Stimulated activated CD8-positive, alpha-beta memory T cell treated with anti-CD3 and anti-CD28 coated beads, Interleukin-2, amount 100 ng/mL, for 1 hour (primary cell): ENCODE data around the gene YDJC.
"Not testable (repeated sequence)": the region's sequence is repeated elsewhere in the genome, so short reads cannot be mapped to it uniquely, and the experiment has no call there.

Experiments
- DNase-seq, 2 donors: peaks; one replicate each; pipeline ENCODE4 v3.0.0-alpha.2; 2020; ENCODE audit warnings: low read depth in 2 of 2

Gene YDJC

DNA sequence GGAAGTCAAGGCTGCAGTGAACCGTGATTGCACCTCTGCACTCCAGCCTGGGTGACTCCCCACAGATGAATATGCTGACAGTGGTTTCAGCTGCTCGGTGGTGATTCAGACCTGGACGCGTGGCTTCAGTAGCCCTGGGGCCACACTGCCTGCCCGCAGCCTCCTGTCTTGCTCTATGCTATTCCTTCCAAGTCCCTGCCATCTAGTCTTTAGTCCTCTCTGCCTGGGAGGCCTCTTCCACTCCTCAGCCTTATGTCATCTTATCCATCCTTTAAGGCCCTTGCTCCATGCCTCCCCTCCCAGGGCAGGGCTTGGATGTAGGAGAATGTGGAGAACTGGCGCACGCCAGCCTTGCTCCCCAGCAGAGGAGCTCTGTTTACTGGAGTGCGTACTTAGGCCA, 23.0 kb downstream of the YDJC start:
- DNase-seq, result no peak

DNA sequence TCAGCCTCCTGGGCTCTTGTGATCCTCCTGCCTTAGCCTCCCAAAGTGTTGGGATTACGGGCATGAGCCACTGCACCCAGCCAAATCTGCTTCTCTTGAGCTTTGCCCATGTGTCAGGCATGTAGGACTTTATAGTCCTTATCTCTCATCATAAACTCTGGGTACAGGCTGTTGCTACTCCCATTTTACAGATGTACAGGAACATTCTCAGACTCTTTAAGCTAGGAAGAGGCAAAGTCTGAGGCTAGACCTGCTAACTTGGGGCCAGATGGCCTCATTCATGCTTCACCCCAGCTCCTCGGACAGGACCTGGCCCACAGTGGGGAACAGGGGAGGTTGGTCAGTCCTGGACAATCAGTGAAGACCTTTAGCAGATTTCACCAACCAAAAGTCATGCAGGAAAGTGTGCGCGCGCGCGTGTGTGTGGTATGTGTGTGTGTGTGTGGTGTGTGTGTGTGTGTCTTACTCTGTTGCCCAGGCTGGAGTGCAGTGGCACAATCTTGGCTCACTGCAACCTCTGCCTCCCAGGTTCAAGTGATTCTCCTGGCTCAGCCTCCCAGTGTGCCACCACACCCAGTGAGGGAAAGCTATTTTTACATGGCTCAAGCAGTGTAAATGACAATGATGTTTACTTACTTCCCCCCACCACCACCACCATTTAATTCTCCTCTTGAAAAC, 23.8 kb downstream of the YDJC start:
- DNase-seq, result no peak

- DNase-seq, result no peak
Observed at GRCh38 chr22:21603973-21604372, 25.8 kb downstream of the YDJC start.

DNA sequence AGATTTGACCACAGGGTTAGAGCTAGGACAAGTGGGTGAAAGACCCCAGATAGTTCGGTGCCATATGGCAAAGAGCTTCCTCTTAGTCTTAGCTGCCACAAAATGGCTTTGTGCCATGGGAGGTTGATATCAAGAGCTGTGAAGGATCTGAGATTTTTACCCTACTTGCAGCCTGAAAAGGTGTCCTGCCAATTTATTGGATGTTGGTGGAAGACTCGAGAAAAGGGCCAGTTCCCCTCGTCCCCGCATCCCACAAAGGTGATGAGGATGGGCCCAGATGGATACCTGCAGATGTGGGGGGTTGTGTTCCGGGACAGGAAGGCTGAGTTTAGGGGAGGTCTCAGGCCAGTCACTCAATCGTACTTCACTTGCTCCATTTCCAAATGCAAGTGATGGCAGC, 27.2 kb downstream of the YDJC start:
- DNase-seq, result no peak

DNA sequence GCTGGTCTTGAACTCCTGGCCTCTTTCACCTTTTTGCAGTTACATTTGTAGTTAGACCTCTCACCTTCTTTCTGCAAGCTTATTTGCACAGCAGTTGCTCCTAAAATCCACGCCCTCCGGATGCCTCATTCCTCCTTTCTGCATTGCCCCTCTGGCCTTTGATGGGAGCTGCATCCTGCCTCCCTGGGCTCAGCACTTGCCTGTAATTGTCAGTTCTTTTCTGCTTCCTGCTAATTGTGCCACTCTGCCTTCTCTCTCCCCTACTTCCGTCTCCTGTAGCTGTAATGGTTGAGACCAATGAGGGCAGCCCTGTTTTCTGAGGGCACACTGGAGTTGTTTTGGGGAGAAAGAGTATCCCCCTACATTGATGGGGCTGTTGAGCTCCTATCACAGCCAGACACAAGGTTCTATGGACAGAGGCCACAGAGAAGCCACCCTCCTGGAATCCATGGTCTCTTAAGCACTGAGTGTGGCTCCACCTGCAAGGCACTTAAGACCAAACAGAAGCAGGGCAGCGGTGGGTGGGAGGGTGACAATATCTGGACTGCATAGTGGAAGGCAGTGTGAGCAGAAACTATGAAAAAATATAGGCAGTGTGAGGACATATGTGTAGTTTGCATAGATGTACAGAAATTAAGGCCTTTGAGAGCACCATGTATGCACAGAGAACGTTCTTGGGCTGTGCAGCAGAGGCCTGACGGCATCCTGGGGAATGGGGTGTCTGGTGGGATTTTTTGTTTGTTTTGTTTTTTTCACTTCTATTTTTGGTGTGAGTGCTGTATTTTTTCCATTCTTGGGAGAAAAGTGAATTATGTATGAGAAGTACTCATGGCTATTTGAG, 30.5 kb downstream of the YDJC start:
- DNase-seq, result no peak

GRCh38 chr22:21598302-21598701, 31.5 kb downstream of the YDJC start:
- no peak for DNase-seq

DNA sequence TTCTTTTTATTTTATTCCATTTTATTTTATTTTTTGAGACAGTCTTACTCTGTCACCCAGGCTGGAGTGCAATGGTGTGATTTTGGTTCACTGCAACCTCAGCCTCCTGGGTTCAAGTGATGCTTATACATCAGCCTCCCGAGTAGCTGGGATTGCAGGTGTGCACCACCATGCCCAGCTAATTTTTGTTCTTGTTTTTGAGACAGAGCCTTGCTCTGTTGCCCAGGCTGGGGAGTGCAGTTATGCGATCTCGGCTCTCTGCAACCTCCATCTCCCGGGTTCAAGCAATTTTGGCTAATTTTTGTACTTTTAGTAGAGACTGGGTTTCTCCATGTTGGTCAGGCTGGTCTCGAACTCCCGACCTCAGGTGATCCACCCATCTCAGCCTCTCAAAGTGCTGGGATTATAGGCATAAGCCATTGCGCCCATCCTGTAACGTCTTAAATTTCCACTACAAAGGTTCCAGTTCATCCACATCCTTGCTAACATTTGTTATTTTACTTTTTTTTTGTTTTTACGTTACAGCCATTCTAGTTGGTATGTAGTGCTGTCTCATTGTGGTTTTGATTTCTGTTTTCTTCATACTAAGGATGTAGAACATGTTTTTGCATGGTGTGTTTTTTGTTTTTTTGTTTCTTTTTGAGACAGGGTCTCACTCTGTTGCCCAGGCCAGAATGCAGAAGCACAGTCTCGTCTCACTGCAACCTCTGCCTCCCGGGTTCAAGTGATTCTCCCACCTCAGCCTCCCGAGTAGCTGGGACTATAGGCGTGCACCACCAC, 33.3 kb downstream of the YDJC start:
- not testable (repeated sequence) for DNase-seq

- DNase-seq, result no peak
Observed at GRCh38 chr22:21594865-21595452, 34.9 kb downstream of the YDJC start.

DNA sequence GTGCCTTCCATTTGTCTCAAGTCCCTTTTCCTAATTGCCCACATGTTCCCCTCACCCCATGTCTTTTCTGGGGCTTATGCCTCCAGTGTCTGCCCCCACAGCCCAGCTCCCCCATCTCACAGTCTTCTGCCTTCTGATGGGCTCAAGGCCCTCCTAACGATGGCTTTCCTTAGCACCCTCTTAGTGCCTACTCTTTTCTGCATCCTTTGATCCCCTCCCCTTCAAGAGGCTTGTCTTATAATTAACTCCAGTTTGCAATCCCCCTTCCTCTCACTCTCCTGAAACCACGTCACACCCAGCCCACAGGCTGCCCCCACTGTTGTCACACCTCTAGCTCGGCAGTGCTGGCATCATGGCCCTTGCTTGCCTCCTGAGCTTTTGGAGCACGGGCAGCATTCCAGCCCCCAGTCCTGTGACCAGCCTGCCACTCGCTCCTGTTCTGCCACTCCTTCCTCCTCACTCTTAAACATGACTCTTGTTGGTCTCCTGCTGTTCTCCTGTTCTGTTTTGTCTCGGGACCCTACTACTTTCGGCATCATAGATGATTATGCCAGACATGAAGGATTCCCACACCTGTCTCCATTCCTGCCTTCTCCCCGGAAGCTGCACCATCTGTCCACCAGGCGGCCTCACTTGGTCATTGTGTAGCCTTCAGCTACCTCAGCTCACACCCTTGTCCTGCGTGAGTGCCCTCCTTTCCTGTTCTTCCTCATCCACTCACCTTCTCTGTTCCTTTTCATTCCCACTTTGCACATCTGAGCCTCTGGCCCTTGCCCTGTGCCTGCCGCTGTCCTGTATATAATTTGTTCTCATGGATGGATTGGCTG, 36.2 kb downstream of the YDJC start:
- no peak for DNase-seq

DNA sequence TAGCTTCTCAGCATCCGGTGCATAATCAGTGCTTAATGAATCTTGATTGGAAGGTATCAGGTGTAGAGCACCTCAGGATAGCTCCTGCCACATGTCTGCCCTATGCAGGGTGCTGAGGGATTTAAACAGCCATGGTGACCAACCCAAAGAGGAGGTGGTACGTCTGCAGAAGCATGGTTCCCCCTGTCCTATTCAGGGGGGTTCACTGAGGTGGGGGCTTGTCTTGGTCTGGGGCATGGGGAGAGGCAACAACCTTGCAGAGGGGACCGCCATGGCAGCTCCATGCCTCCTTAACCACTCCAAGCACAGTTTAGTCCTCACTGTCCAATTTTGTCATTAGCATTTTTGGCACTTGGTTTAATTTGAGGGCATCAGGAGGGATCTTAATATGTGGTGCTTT, 37.4 kb downstream of the YDJC start:
- no peak for DNase-seq

DNA sequence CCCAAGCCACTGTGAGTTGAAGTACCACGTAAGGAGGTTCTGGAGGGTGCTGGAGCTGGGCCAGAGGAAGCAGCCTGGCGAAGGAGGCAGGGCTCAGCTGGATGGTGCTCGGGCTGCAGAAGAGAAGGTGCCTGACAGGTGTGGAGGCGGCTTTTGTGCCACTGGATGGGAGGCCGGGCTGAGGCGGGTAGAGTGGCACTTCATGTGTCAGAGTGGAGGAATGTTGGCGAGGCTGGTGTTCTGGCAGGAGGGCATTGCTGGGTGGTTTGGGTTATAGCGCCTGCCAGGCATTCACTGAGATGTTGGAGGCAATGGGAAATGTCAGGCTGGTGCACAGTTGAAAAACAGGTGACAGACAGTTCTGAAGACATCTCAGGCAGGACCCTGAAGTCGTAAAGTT, 38.1 kb downstream of the YDJC start:
- DNase-seq, result no peak

DNA sequence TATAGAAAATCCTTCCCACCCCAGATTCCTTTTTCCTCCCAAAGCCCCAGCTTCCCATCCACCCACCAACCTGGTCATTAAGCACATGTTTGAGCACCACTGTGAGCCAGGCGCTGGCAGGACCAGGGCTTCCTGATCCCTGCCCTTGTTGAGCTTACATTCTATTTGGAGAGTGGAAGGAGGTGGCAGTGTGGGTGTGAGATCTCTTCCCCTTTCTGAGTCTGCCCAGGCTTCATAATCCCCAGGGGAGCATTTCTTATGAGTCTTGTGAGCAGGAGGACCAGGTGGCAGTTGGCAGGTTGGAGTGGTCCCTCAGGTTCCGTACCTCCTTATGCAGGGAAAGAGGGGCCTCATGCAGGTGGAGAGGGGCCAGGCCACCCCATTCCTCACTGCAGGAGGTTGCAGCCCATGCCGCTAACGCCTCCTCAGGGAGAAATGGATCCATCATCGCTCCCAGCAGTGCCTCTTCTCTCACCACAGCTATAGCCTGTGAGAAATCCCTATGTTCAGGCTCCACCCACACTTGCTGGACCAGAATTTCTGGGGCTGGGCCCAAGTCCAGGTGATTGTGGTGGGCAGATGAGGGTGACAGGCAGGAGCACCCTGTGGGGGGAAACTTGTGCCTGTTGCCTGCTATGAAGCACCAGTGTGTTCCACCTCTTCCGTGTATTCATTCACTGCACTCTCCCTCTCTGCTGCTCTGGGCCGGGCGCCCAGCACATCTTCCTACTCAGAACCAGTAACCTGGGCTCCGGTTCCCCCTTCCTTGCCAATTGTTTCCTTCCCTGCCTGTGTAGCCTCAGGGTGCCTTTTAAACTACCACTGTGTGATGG, 38.8 kb downstream of the YDJC start:
- DNase-seq, result no peak

- DNase-seq, result no peak
Observed at GRCh38 chr22:21589396-21589795, 40.4 kb downstream of the YDJC start.

GRCh38 chr22:21587803-21588611, 41.8 kb downstream of the YDJC start:
- no peak for DNase-seq

DNA sequence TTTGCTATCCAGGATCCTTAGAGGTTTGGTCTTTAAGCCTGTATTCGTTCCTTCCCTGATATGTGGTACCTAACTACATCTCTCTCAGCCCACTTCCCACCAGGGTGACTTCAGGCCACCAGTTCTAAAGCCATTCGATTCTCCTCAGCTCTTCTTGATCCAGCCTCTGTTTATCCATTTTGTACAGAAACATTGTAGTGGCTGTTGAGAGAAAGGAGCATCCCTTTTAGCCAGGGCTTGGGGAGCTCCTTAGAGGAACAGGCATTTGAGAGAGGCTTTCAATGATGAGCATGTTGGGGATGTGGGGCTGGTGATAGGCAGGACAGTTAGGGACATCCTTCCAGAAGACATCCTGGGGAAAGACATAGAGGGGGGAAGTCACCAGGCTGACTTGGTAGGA, 44.4 kb downstream of the YDJC start:
- DNase-seq, result no peak

GRCh38 chr22:21582801-21583740, 46.8 kb downstream of the YDJC start:
- DNase-seq, result no peak

DNA sequence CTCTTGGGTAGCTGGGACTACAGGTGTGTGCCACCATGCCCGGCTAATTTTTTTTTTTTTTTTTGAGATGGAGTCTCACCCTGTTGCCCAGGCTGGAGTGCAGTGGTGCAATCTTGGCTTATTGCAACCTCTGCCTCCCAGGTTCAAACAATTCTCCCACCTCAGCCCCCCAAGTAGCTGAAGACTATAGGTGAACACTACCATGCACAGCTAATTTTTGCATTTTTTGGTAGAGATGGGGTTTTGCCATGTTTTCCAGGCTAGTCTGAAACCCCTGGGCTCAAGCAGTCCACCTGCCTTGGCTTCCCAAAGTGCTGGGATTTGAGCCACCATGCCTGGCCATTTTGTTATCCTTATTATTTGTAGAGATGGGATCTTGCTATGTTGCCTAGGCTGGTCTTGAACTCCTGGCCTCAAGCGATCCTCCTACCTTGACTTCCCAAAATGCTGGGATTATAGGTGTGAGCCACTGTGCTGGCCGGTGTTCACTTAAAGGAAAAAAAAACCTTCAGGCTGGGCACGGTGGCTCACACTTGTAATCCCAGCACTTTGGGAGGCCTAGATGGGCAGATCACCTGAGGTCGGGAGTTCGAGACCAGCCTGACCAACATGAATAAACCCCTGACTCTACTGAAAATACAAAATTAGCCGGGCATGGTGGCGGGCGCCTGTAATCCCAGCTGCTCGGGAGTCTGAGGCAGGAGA, 48.7 kb downstream of the YDJC start:
- DNase-seq, result not testable (repeated sequence)

- not testable (repeated sequence) for DNase-seq
Observed at GRCh38 chr22:21580623-21581007, 49.2 kb downstream of the YDJC start.
